ENCODE results near the gene PDGFRA.
"Not testable (repeated sequence)": the region's sequence is repeated elsewhere in the genome, so short reads cannot be mapped to it uniquely, and the experiment has no call there.

Gene PDGFRA

GRCh38 chr4:54252312-54252711 is 23.2 kb downstream of the PDGFRA start:
- H3K4me1 Mint-ChIP-seq; H3K36me3 Mint-ChIP-seq (ENCODE audit: insufficient read depth); H3K4me3 Mint-ChIP-seq; H3K9me3 Mint-ChIP-seq; H3K27ac Mint-ChIP-seq (ENCODE audit: low read depth); DNase-seq (ENCODE audit: low spot score in 2 of 2); ATAC-seq (replicated peaks; ENCODE audit: extremely low read depth, poor library complexity, severe bottlenecking): not testable (repeated sequence)
- H3K27me3 Mint-ChIP-seq, result peaks cover 13% of the 10 kb centered on the region

- H3K9me3 Mint-ChIP-seq, result no peaks in the 10 kb centered on the region
- DNase-seq (ENCODE audit: low spot score in 2 of 2), result no peak
- H3K4me3 Mint-ChIP-seq, result no peak overlapping the region
- no peaks in the 10 kb centered on the region for H3K4me1 Mint-ChIP-seq
- peaks cover 24% of the 10 kb centered on the region for H3K27me3 Mint-ChIP-seq
- no peaks in the 10 kb centered on the region for H3K36me3 Mint-ChIP-seq (ENCODE audit: insufficient read depth)
- H3K27ac Mint-ChIP-seq (ENCODE audit: low read depth), result no peak overlapping the region
- no peak for ATAC-seq (replicated peaks; ENCODE audit: extremely low read depth, poor library complexity, severe bottlenecking)
Measured at GRCh38 chr4:54254116-54254914, 25.2 kb downstream of the PDGFRA start.

- peaks cover 24% of the 10 kb centered on the region for H3K27me3 Mint-ChIP-seq
- ATAC-seq (replicated peaks; ENCODE audit: extremely low read depth, poor library complexity, severe bottlenecking) (no peak), DNase-seq (ENCODE audit: low spot score in 2 of 2) (no peak)
- no peaks in the 10 kb centered on the region for H3K9me3 Mint-ChIP-seq
- H3K4me1 Mint-ChIP-seq, result no peaks in the 10 kb centered on the region
- no peak overlapping the region for H3K27ac Mint-ChIP-seq (ENCODE audit: low read depth)
- no peak overlapping the region for H3K4me3 Mint-ChIP-seq
- no peaks in the 10 kb centered on the region for H3K36me3 Mint-ChIP-seq (ENCODE audit: insufficient read depth)
Measured at GRCh38 chr4:54254915-54255246, 25.8 kb downstream of the PDGFRA start.

GRCh38 chr4:54255881-54256280 is 26.8 kb downstream of the PDGFRA start:
- H3K36me3 Mint-ChIP-seq (ENCODE audit: insufficient read depth), result no peaks in the 10 kb centered on the region
- DNase-seq (ENCODE audit: low spot score in 2 of 2), result no peak
- H3K9me3 Mint-ChIP-seq, result no peaks in the 10 kb centered on the region
- H3K27me3 Mint-ChIP-seq, result peaks cover 24% of the 10 kb centered on the region
- no peak overlapping the region for H3K4me3 Mint-ChIP-seq
- no peaks in the 10 kb centered on the region for H3K4me1 Mint-ChIP-seq
- ATAC-seq (replicated peaks; ENCODE audit: extremely low read depth, poor library complexity, severe bottlenecking), result no peak
- H3K27ac Mint-ChIP-seq (ENCODE audit: low read depth), result no peak overlapping the region

- DNase-seq (ENCODE audit: low spot score in 2 of 2), result no peak
- Mint-ChIP-seq H3K4me1 (no peaks in the 10 kb centered on the region), H3K9me3 (no peaks in the 10 kb centered on the region), H3K27ac (ENCODE audit: low read depth) (no peak overlapping the region), H3K27me3 (peaks cover 24% of the 10 kb centered on the region), H3K4me3 (no peak overlapping the region), H3K36me3 (ENCODE audit: insufficient read depth) (no peaks in the 10 kb centered on the region)
- no peak for ATAC-seq (replicated peaks; ENCODE audit: extremely low read depth, poor library complexity, severe bottlenecking)
Measured at GRCh38 chr4:54256491-54257486, 27.7 kb downstream of the PDGFRA start.

- no peak overlapping the region for H3K4me3 Mint-ChIP-seq
Measured at GRCh38 chr4:54265366-54265765, 36.3 kb downstream of the PDGFRA start.

GRCh38 chr4:54268151-54268550 is 39.1 kb downstream of the PDGFRA start:
- Mint-ChIP-seq H3K9me3 (no peaks in the 10 kb centered on the region), H3K36me3 (ENCODE audit: insufficient read depth) (no peaks in the 10 kb centered on the region), H3K4me3 (no peak overlapping the region), H3K27me3 (peaks cover 3% of the 10 kb centered on the region), H3K27ac (ENCODE audit: low read depth) (no peak overlapping the region), H3K4me1 (no peaks in the 10 kb centered on the region)
- ATAC-seq (replicated peaks; ENCODE audit: extremely low read depth, poor library complexity, severe bottlenecking), result no peak
- no peak for DNase-seq (ENCODE audit: low spot score in 2 of 2)

More at GRCh38 chr4:54265366-54265765, 36.3 kb downstream of the PDGFRA start:
- ATAC-seq (replicated peaks; ENCODE audit: extremely low read depth, poor library complexity, severe bottlenecking) (no peak), DNase-seq (ENCODE audit: low spot score in 2 of 2) (no peak)
- H3K27ac Mint-ChIP-seq (ENCODE audit: low read depth), result no peak overlapping the region
- H3K9me3 Mint-ChIP-seq, result no peaks in the 10 kb centered on the region
- H3K27me3 Mint-ChIP-seq, result no peaks in the 10 kb centered on the region
- no peaks in the 10 kb centered on the region for H3K4me1 Mint-ChIP-seq
- H3K36me3 Mint-ChIP-seq (ENCODE audit: insufficient read depth), result no peaks in the 10 kb centered on the region

GRCh38 chr4:54271464-54271863 is 42.4 kb downstream of the PDGFRA start:
- no peaks in the 10 kb centered on the region for H3K4me1 Mint-ChIP-seq

GRCh38 chr4:54272051-54272450 is 43.0 kb downstream of the PDGFRA start:
- H3K36me3 Mint-ChIP-seq (ENCODE audit: insufficient read depth), result no peaks in the 10 kb centered on the region

More at GRCh38 chr4:54271464-54271863, 42.4 kb downstream of the PDGFRA start:
- Mint-ChIP-seq H3K9me3 (no peaks in the 10 kb centered on the region), H3K4me3 (no peak overlapping the region), H3K27ac (ENCODE audit: low read depth) (no peak overlapping the region), H3K27me3 (peaks cover 31% of the 10 kb centered on the region), H3K36me3 (ENCODE audit: insufficient read depth) (no peaks in the 10 kb centered on the region)
- DNase-seq (ENCODE audit: low spot score in 2 of 2), result no peak
- no peak for ATAC-seq (replicated peaks; ENCODE audit: extremely low read depth, poor library complexity, severe bottlenecking)

GRCh38 chr4:54274264-54274663 is 45.2 kb downstream of the PDGFRA start:
- Mint-ChIP-seq H3K4me1 (no peaks in the 10 kb centered on the region), H3K9me3 (no peaks in the 10 kb centered on the region), H3K36me3 (ENCODE audit: insufficient read depth) (no peaks in the 10 kb centered on the region), H3K4me3 (no peak overlapping the region), H3K27ac (ENCODE audit: low read depth) (no peak overlapping the region), H3K27me3 (peaks cover 45% of the 10 kb centered on the region)
- ATAC-seq (replicated peaks; ENCODE audit: extremely low read depth, poor library complexity, severe bottlenecking) (no peak), DNase-seq (ENCODE audit: low spot score in 2 of 2) (no peak)

More at GRCh38 chr4:54272051-54272450, 43.0 kb downstream of the PDGFRA start:
- no peak overlapping the region for H3K27ac Mint-ChIP-seq (ENCODE audit: low read depth)
- DNase-seq (ENCODE audit: low spot score in 2 of 2) (no peak), ATAC-seq (replicated peaks; ENCODE audit: extremely low read depth, poor library complexity, severe bottlenecking) (no peak)
- no peaks in the 10 kb centered on the region for H3K9me3 Mint-ChIP-seq
- peaks cover 37% of the 10 kb centered on the region for H3K27me3 Mint-ChIP-seq
- no peak overlapping the region for H3K4me3 Mint-ChIP-seq
- no peaks in the 10 kb centered on the region for H3K4me1 Mint-ChIP-seq

GRCh38 chr4:54274795-54275665 is 45.9 kb downstream of the PDGFRA start:
- Mint-ChIP-seq H3K4me1 (no peaks in the 10 kb centered on the region), H3K9me3 (no peaks in the 10 kb centered on the region), H3K4me3 (no peak overlapping the region), H3K27me3 (peaks cover 45% of the 10 kb centered on the region), H3K36me3 (ENCODE audit: insufficient read depth) (no peaks in the 10 kb centered on the region), H3K27ac (ENCODE audit: low read depth) (no peak overlapping the region)
- DNase-seq (ENCODE audit: low spot score in 2 of 2), result no peak
- ATAC-seq (replicated peaks; ENCODE audit: extremely low read depth, poor library complexity, severe bottlenecking), result no peak

Data from central memory CD8-positive, alpha-beta T cell (primary cell).